H1 (cell line): ENCODE results near the gene SLC8A3.

Experiments
- ATF3 ChIP-seq: IDR thresholded peaks from 2 replicates; pipeline ENCODE4 v1.6.1; 2011; ENCODE audit warnings: low read depth, mild to moderate bottlenecking, low read length; ENCODE audit not compliant: insufficient read depth
- EGR1 ChIP-seq: IDR thresholded peaks from 2 replicates; pipeline ENCODE4 v1.6.1; 2011; ENCODE audit warnings: low read depth, low read length, borderline replicate concordance
- HDAC6 ChIP-seq: IDR thresholded peaks from one replicate; pipeline ENCODE4 v1.7.1; 2012; ENCODE audit warnings: low read depth, mild to moderate bottlenecking, inconsistent platforms, low read length, moderate library complexity
- SIN3A ChIP-seq, 2 experiments: IDR thresholded peaks in 1 of 2; conservative IDR thresholded peaks in 1 of 2; 2 replicates each; pipeline ENCODE4 v1.6.1; 2011 to 2012; ENCODE audit warnings: low read length in 2 of 2, improper control_type of control experiment in 1 of 2, low read depth in 1 of 2, mild to moderate bottlenecking in 1 of 2
- TBP ChIP-seq: IDR thresholded peaks from 2 replicates; pipeline ENCODE4 v1.6.1; 2011; ENCODE audit warnings: low read depth, low read length, improper control_type of control experiment
- USF2 ChIP-seq: IDR thresholded peaks from 2 replicates; pipeline ENCODE4 v1.6.1; 2011; ENCODE audit warnings: low read length, improper control_type of control experiment
- YY1 ChIP-seq: IDR thresholded peaks from 2 replicates; pipeline ENCODE4 v1.6.1; 2011; ENCODE audit warnings: low read depth, mild to moderate bottlenecking, low read length
- TF ChIP-seq, protein P1 (sequence below), 3 experiments: IDR thresholded peaks; 1 replicate in 2 of 3; 2 replicates in 1 of 3; pipeline versions ENCODE4 v1.5.1 to v1.6.1; 2011; ENCODE audit warnings: low read length in 3 of 3, mild to moderate bottlenecking in 3 of 3, inconsistent platforms in 2 of 3, low read depth in 1 of 3, moderate library complexity in 1 of 3; ENCODE audit not compliant: insufficient read depth in 1 of 3; ENCODE audit errors: control extremely low read depth in 1 of 3

GRCh38 chr14:70082394-70082793, 106.4 kb downstream of the SLC8A3 start:
- TF ChIP-seq ATF3 (no peak), SIN3A (conservative IDR thresholded peaks at IDR 0.05 in 1 of 2, IDR thresholded peaks at IDR 0.05 in 1 of 2; ENCODE audit: low read depth in 1 of 2, low read length in 2 of 2) (no peak), USF2 (no peak), EGR1 (no peak), HDAC6 (no peak), TBP (no peak), YY1 (no peak)
- TF ChIP-seq, protein P1, sequence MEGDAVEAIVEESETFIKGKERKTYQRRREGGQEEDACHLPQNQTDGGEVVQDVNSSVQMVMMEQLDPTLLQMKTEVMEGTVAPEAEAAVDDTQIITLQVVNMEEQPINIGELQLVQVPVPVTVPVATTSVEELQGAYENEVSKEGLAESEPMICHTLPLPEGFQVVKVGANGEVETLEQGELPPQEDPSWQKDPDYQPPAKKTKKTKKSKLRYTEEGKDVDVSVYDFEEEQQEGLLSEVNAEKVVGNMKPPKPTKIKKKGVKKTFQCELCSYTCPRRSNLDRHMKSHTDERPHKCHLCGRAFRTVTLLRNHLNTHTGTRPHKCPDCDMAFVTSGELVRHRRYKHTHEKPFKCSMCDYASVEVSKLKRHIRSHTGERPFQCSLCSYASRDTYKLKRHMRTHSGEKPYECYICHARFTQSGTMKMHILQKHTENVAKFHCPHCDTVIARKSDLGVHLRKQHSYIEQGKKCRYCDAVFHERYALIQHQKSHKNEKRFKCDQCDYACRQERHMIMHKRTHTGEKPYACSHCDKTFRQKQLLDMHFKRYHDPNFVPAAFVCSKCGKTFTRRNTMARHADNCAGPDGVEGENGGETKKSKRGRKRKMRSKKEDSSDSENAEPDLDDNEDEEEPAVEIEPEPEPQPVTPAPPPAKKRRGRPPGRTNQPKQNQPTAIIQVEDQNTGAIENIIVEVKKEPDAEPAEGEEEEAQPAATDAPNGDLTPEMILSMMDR (IDR thresholded peaks at IDR 0.05; ENCODE audit: control extremely low read depth in 1 of 3, insufficient read depth in 1 of 3, low read depth in 1 of 3, low read length in 3 of 3) = no peak
